ENCODE results near the gene ZC3HAV1L. TPM values are rescaled to one million over a fixed set of nuclear protein-coding genes. Genes with fewer than 3 reads are reported as not detected.
"Not testable (repeated sequence)": the region's sequence is repeated elsewhere in the genome, so short reads cannot be mapped to it uniquely, and the experiment has no call there.

The ZC3HAV1L gene
- polyA plus RNA-seq, 5 donors: 15.5 to 27.7 (median 22.3) TPM

- DNase-seq: not testable (repeated sequence)
These were observed 18.8 kb upstream of the ZC3HAV1L start for GRCh38 chr7:139054656-139055055.

- no peak for DNase-seq
These were observed 18.3 kb upstream of the ZC3HAV1L start for GRCh38 chr7:139054101-139054500.

GRCh38 chr7:139051655-139052054 lies 15.8 kb upstream of the ZC3HAV1L start:
- DNase-seq: no peak

- no peak for DNase-seq
These were observed 14.1 kb upstream of the ZC3HAV1L start for GRCh38 chr7:139049936-139050335.

GRCh38 chr7:139049111-139049510 lies 13.3 kb upstream of the ZC3HAV1L start:
- DNase-seq: no peak

- no peak for DNase-seq
These were observed 12.1 kb upstream of the ZC3HAV1L start for GRCh38 chr7:139047970-139048369.

GRCh38 chr7:139046143-139046542 lies 10.3 kb upstream of the ZC3HAV1L start:
- DNase-seq: no peak

GRCh38 chr7:139044813-139045794 lies 9.3 kb upstream of the ZC3HAV1L start:
- DNase-seq: no peak

GRCh38 chr7:139043823-139044812 lies 8.3 kb upstream of the ZC3HAV1L start:
- no peak for DNase-seq

- DNase-seq: no peak
These were observed 5.7 kb upstream of the ZC3HAV1L start for GRCh38 chr7:139041378-139042085.

GRCh38 chr7:139038691-139039090 lies 2.8 kb upstream of the ZC3HAV1L start:
- DNase-seq: no peak

GRCh38 chr7:139036901-139037300 lies 1.1 kb upstream of the ZC3HAV1L start:
- DNase-seq: no peak

GRCh38 chr7:139034855-139035585 lies 822 bp downstream of the ZC3HAV1L start:
- DNase-seq: peak; percentile 24 to 36

- DNase-seq: no peak
These were observed 1.5 kb downstream of the ZC3HAV1L start for GRCh38 chr7:139034336-139034735.

- no peak for DNase-seq
These were observed 2.3 kb downstream of the ZC3HAV1L start for GRCh38 chr7:139033346-139034114.

GRCh38 chr7:139032473-139032872 lies 3.4 kb downstream of the ZC3HAV1L start:
- no peak for DNase-seq

GRCh38 chr7:139029353-139029752 lies 6.5 kb downstream of the ZC3HAV1L start:
- no peak for DNase-seq

GRCh38 chr7:139026551-139026950 lies 9.3 kb downstream of the ZC3HAV1L start:
- DNase-seq: no peak

GRCh38 chr7:139025861-139026260 lies 10.0 kb downstream of the ZC3HAV1L start:
- not testable (repeated sequence) for DNase-seq

- no peak for DNase-seq
These were observed 12.8 kb downstream of the ZC3HAV1L start for GRCh38 chr7:139023076-139023475.
